ENCODE data around the gene SPATA45. TPM values are rescaled to one million over a fixed set of nuclear protein-coding genes. Genes with fewer than 3 reads are reported as not detected.
A peak's percentile ranks its signal among the peaks of the same experiment; 100 is the strongest.
"Not testable (repeated sequence)": the region's sequence is repeated elsewhere in the genome, so short reads cannot be mapped to it uniquely, and the experiment has no call there.

Gene SPATA45
- total and polyA plus RNA-seq, 3 experiments from 2014 or later: not detected

DNA sequence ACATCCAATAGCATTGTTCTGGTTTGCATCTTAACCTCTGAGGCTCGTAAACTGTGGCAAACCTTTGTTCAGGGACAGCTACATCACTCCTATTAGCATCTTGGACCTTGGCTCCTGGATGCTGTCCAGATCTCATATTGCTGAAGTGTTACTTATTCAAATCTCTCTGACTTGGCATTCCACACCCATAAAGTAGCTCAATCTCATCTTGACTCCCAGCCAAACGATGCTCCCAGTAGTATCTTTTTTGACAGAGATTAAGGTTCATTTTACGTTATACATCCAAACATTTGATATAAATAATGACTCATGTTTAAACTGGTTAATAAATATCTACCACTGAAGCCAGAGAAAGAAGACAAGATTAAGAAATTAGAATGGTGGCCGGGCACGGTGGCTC is 6.2 kb upstream of the SPATA45 start:
- ChIA-PET POLR2A (no interaction called here), CTCF (no interaction called here)
- Histone ChIP-seq H3K4me1 (ENCODE audit: insufficient read depth, low read length) (peaks cover 9% of the 10 kb centered on the region), H3K4me3 (ENCODE audit: low read length) (no peak overlapping the region), H3K36me3 (ENCODE audit: insufficient read depth, low read length) (no peaks in the 10 kb centered on the region), H3K27me3 (ENCODE audit: insufficient read depth, low read length, poor library complexity, severe bottlenecking) (no peaks in the 10 kb centered on the region), H3K9me3 (ENCODE audit: low read length) (no peaks in the 10 kb centered on the region), H3K27ac (ENCODE audit: low read depth, low read length) (no peak overlapping the region)
- Mint-ChIP-seq H3K36me3 (peaks cover 10 to 18% (median 13%) of the 10 kb centered on the region in 3 donors), H3K4me1 (peaks cover 14 to 19% (median 14%) of the 10 kb centered on the region in 3 donors), H3K27ac (no peak overlapping the region), H3K4me3 (no peak overlapping the region), H3K27me3 (peaks cover 0 to 2% of the 10 kb centered on the region in 2 donors), H3K9me3 (no peaks in the 10 kb centered on the region)
- DNase-seq: no peak

DNA sequence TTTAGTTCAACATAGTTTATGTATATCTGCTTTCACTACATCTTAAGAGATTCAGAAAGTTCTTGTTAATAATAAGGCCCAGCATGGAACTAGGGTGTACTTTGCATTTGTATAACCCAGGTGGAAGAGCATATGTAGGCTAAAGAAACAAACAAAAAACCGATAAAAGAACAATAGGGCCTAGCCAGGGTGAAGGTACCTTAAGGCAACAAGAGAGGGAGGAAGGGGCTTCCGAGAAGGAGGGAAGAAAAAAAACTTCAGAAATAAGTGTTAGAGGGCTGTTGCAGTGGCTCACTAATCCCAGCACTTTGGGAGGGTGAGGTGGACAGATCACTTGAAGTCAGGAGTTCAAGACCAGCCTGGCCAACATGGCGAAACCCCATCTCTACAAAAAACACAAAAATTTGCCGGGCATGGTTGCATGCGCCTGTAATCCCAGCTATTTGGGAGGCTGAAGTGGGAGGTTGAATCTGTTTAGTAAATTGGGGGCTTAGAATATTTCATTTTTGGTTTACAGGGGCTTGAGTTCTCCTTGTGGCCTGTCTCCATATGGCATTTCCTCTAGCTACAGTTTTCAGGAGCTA is 4.7 kb upstream of the SPATA45 start:
- H3K27ac ChIP-seq (ENCODE audit: low read depth, low read length): no peak overlapping the region
- peak overlapping the region in 1 of 8 donors; percentile 24 for H3K27ac Mint-ChIP-seq
- H3K27me3 ChIP-seq (ENCODE audit: insufficient read depth, low read length, poor library complexity, severe bottlenecking): no peaks in the 10 kb centered on the region
- no peak overlapping the region for H3K4me3 ChIP-seq (ENCODE audit: low read length)
- H3K36me3 ChIP-seq (ENCODE audit: insufficient read depth, low read length): no peaks in the 10 kb centered on the region
- ChIA-PET CTCF (no interaction called here), POLR2A (no interaction called here)
- no peak overlapping the region for H3K4me3 Mint-ChIP-seq
- H3K9me3 ChIP-seq (ENCODE audit: low read length): no peaks in the 10 kb centered on the region
- H3K4me1 Mint-ChIP-seq: peaks cover 7 to 11% (median 9%) of the 10 kb centered on the region in 3 donors
- H3K4me1 ChIP-seq (ENCODE audit: insufficient read depth, low read length): peaks cover 5% of the 10 kb centered on the region
- peaks cover 5 to 18% (median 10%) of the 10 kb centered on the region in 3 donors for H3K36me3 Mint-ChIP-seq
- peaks cover 0 to 2% of the 10 kb centered on the region in 2 donors for H3K27me3 Mint-ChIP-seq
- no peak for DNase-seq
- peaks cover 0 to 3% (median 0%) of the 10 kb centered on the region in 5 donors for H3K9me3 Mint-ChIP-seq

DNA sequence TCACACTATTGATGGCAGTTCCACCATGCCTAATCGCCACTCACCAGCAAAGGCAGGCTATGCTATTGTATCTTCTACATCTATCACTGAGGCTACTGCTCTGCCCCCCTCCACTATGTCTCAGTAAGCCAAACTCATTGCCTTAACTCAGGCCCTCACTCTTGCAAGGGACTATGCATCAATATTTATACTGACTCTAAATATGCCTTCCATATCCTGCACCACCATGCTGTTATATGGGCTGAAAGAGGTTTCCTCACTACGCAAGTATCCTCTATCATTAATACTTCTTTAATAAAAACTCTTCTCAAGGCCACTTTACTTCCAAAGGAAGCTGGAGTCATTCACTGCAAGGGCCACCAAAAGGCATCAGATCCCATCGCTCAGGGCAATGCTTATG is 2.9 kb downstream of the SPATA45 start:
- H3K27me3 ChIP-seq (ENCODE audit: insufficient read depth, low read length, poor library complexity, severe bottlenecking); H3K27ac Mint-ChIP-seq; H3K4me1 ChIP-seq (ENCODE audit: insufficient read depth, low read length); H3K36me3 ChIP-seq (ENCODE audit: insufficient read depth, low read length); H3K9me3 Mint-ChIP-seq; DNase-seq; H3K36me3 Mint-ChIP-seq; H3K27me3 Mint-ChIP-seq; H3K4me1 Mint-ChIP-seq; POLR2A ChIA-PET; H3K4me3 ChIP-seq (ENCODE audit: low read length); H3K27ac ChIP-seq (ENCODE audit: low read depth, low read length); H3K9me3 ChIP-seq (ENCODE audit: low read length); H3K4me3 Mint-ChIP-seq: not testable (repeated sequence)
- CTCF ChIA-PET: interaction anchor here (0.6 kb wide), 1 partner anchor 39 kb away, joined by 3 read pairs; no protein-coding TSS in a partner anchor

- ChIA-PET CTCF (no interaction called here), POLR2A (no interaction called here)
- H3K4me3 ChIP-seq (ENCODE audit: low read length): no peak overlapping the region
- Mint-ChIP-seq H3K9me3 (no peaks in the 10 kb centered on the region), H3K4me3 (no peak overlapping the region), H3K27me3 (peaks cover 0 to 2% of the 10 kb centered on the region in 2 donors), H3K36me3 (no peaks in the 10 kb centered on the region), H3K4me1 (peaks cover 8 to 11% (median 8%) of the 10 kb centered on the region in 3 donors), H3K27ac (no peak overlapping the region)
- no peaks in the 10 kb centered on the region for H3K36me3 ChIP-seq (ENCODE audit: insufficient read depth, low read length)
- H3K9me3 ChIP-seq (ENCODE audit: low read length): no peaks in the 10 kb centered on the region
- H3K27ac ChIP-seq (ENCODE audit: low read depth, low read length): no peak overlapping the region
- no peak for DNase-seq
- H3K4me1 ChIP-seq (ENCODE audit: insufficient read depth, low read length): no peaks in the 10 kb centered on the region
- no peaks in the 10 kb centered on the region for H3K27me3 ChIP-seq (ENCODE audit: insufficient read depth, low read length, poor library complexity, severe bottlenecking)
Measured at GRCh38 chr1:212838145-212838544, 9.3 kb downstream of the SPATA45 start.

- CTCF ChIA-PET: not testable (repeated sequence)
- peak overlapping the region in 2 of 8 donors; percentile 20 to 81 for H3K27ac Mint-ChIP-seq
Measured at GRCh38 chr1:212833211-212834207, 13.9 kb downstream of the SPATA45 start.

DNA sequence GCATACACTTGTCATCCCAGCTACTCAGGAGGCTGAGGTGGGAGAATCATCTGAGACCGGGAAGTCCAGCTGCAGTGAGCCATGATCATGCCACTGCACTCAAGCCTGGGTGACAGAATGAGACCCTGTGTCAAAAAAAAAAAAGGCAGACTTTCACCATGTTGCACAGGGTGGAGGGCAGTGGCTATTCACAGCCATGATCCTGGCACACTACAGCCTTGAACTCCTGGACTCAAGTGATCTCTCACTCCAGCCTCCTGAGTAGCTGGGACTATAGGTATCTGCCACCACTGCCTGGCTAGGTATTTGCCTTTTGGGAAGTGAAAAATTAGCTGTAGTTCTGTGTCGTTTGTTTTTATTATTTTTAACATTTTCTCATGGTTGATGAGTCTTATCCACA is 19.1 kb downstream of the SPATA45 start:
- Histone ChIP-seq H3K4me3 (ENCODE audit: low read length) (no peak overlapping the region), H3K9me3 (ENCODE audit: low read length) (peaks cover 14% of the 10 kb centered on the region), H3K27ac (ENCODE audit: low read depth, low read length) (no peak overlapping the region), H3K27me3 (ENCODE audit: insufficient read depth, low read length, poor library complexity, severe bottlenecking) (no peaks in the 10 kb centered on the region), H3K36me3 (ENCODE audit: insufficient read depth, low read length) (no peaks in the 10 kb centered on the region), H3K4me1 (ENCODE audit: insufficient read depth, low read length) (no peaks in the 10 kb centered on the region)
- Mint-ChIP-seq H3K4me3 (no peak overlapping the region), H3K4me1 (peaks cover 0 to under 1% (median 0%) of the 10 kb centered on the region in 3 donors), H3K27ac (no peak overlapping the region), H3K27me3 (peaks cover 0 to 3% of the 10 kb centered on the region in 2 donors), H3K36me3 (peaks cover 0 to 15% (median 3%) of the 10 kb centered on the region in 3 donors), H3K9me3 (peaks cover 13 to 26% (median 24%) of the 10 kb centered on the region in 5 donors)
- ChIA-PET CTCF (no interaction called here), POLR2A (no interaction called here)
- DNase-seq: no peak

More at GRCh38 chr1:212833211-212834207, 13.9 kb downstream of the SPATA45 start:
- POLR2A ChIA-PET; H3K9me3 ChIP-seq (ENCODE audit: low read length); H3K27ac ChIP-seq (ENCODE audit: low read depth, low read length); H3K4me3 ChIP-seq (ENCODE audit: low read length); H3K27me3 ChIP-seq (ENCODE audit: insufficient read depth, low read length, poor library complexity, severe bottlenecking); H3K27me3 Mint-ChIP-seq; H3K36me3 Mint-ChIP-seq; H3K36me3 ChIP-seq (ENCODE audit: insufficient read depth, low read length); H3K4me1 ChIP-seq (ENCODE audit: insufficient read depth, low read length); H3K9me3 Mint-ChIP-seq: not testable (repeated sequence)
- DNase-seq: peak in 1 of 5 donors; percentile 12
- H3K4me3 Mint-ChIP-seq: peak overlapping the region in 1 of 7 donors; percentile 32
- peaks cover 8 to 11% (median 8%) of the 10 kb centered on the region in 3 donors for H3K4me1 Mint-ChIP-seq

- H3K9me3 Mint-ChIP-seq: peaks cover 13 to 26% (median 24%) of the 10 kb centered on the region in 5 donors
- ChIA-PET CTCF (interaction anchor here (1.4 kb wide), 1 partner anchor 13 kb away, joined by 4 read pairs; no protein-coding TSS in a partner anchor), POLR2A (no interaction called here)
- peaks cover 0 to 3% of the 10 kb centered on the region in 2 donors for H3K27me3 Mint-ChIP-seq
- Histone ChIP-seq H3K27me3 (ENCODE audit: insufficient read depth, low read length, poor library complexity, severe bottlenecking) (no peaks in the 10 kb centered on the region), H3K4me1 (ENCODE audit: insufficient read depth, low read length) (no peaks in the 10 kb centered on the region), H3K9me3 (ENCODE audit: low read length) (peaks cover 14% of the 10 kb centered on the region), H3K36me3 (ENCODE audit: insufficient read depth, low read length) (no peaks in the 10 kb centered on the region), H3K4me3 (ENCODE audit: low read length) (no peak overlapping the region), H3K27ac (ENCODE audit: low read depth, low read length) (no peak overlapping the region)
- no peak for DNase-seq
- no peak overlapping the region for H3K27ac Mint-ChIP-seq
- peaks cover 0 to 15% (median 3%) of the 10 kb centered on the region in 3 donors for H3K36me3 Mint-ChIP-seq
- H3K4me1 Mint-ChIP-seq: no peaks in the 10 kb centered on the region
- no peak overlapping the region for H3K4me3 Mint-ChIP-seq
Measured at GRCh38 chr1:212827831-212828278, 19.6 kb downstream of the SPATA45 start.
